T-cell (primary cell): Measurements from ENCODE around the gene MTARC1. TPM values are rescaled to one million over a fixed set of nuclear protein-coding genes. Genes with fewer than 3 reads are reported as not detected.

ENCODE experiments used
- ATAC-seq, 4 experiments: fragments of 200-7000 bp in 3 of 4; fragments of 150-1000 bp in 1 of 4; cut with Tn5 transposase; replicated peaks in 1 of 4; 1 replicate in 3 of 4; 2 replicates in 1 of 4; pipeline ENCODE4 v1.10.0; 2021; ENCODE audit warnings: moderate library complexity in 3 of 4, mild to moderate bottlenecking in 2 of 4, moderate number of reproducible peaks in 1 of 4
- CTCF ChIA-PET, 2 donors: fragments of 300-600 bp; sonication (Branson Sonifier 250); formaldehyde crosslinking; loops; one replicate each; lab custom pipeline; 2022; ENCODE audit warnings: antibody characterized with exemption in 2 of 2; lab: Charles Lee
- POLR2A ChIA-PET, 2 donors: fragments of 300-600 bp; sonication (Branson Sonifier 250); formaldehyde crosslinking; loops; one replicate each; lab custom pipeline; 2022; ENCODE audit warnings: antibody characterized with exemption in 2 of 2; lab: Charles Lee
- DNase-seq, 35 experiments: peaks; one replicate each; pipeline versions ENCODE4 v3.0.0 to v3.0.0-alpha.2; 2013 to 2023
- H3K27ac ChIP-seq: one replicate; pipeline ENCODE4 v1.5.1; 2013; ENCODE audit warnings: low read length
- H3K27me3 ChIP-seq, 2 experiments: replicated peaks in 1 of 2; 1 replicate in 1 of 2; 2 replicates in 1 of 2; pipeline versions ENCODE4 v1.6.1 to v1.7.0; 2013; ENCODE audit warnings: low read length in 1 of 2, mixed read lengths in 1 of 2; ENCODE audit not compliant: control insufficient read depth in 2 of 2, insufficient read depth in 2 of 2; ENCODE audit errors: extremely low read depth in 1 of 2
- H3K36me3 ChIP-seq, 2 donors: 1 replicate in 1 of 2; 2 replicates in 1 of 2; pipeline versions ENCODE4 v1.6.1 to v1.7.0; 2013; ENCODE audit warnings: low read length in 1 of 2; ENCODE audit not compliant: control insufficient read depth in 2 of 2, insufficient read depth in 1 of 2; ENCODE audit errors: extremely low read depth in 1 of 2
- H3K4me1 ChIP-seq, 2 experiments: 1 replicate in 1 of 2; 2 replicates in 1 of 2; pipeline versions ENCODE4 v1.6.1 to v1.7.0; 2013; ENCODE audit warnings: low read length in 2 of 2, mixed read lengths in 1 of 2; ENCODE audit not compliant: insufficient read depth in 2 of 2, control insufficient read depth in 1 of 2; ENCODE audit errors: extremely low read depth in 1 of 2
- H3K4me3 ChIP-seq, 2 donors: 1 replicate in 1 of 2; 2 replicates in 1 of 2; pipeline versions ENCODE4 v1.5.1 to v1.7.0; 2013; ENCODE audit warnings: mild to moderate bottlenecking in 2 of 2, low read length in 1 of 2, moderate library complexity in 1 of 2; ENCODE audit not compliant: control insufficient read depth in 1 of 2; ENCODE audit errors: extremely low read depth in 1 of 2
- H3K9me3 ChIP-seq: 2 replicates; pipeline ENCODE4 v1.7.0; 2013
- H3K27ac Mint-ChIP-seq, 2 donors: one replicate each; pipeline ENCODE4 v1.8.0; 2020 to 2021; ENCODE audit warnings: mild to moderate bottlenecking in 2 of 2, mixed read lengths in 2 of 2
- H3K27me3 Mint-ChIP-seq, 2 donors: one replicate each; pipeline ENCODE4 v1.8.0; 2021 to 2022; ENCODE audit warnings: mixed read lengths in 2 of 2
- H3K36me3 Mint-ChIP-seq: one replicate; pipeline ENCODE4 v1.8.0; 2021; ENCODE audit warnings: mixed read lengths
- H3K4me1 Mint-ChIP-seq, 3 donors: one replicate each; pipeline ENCODE4 v1.8.0; 2020 to 2022; ENCODE audit warnings: mixed read lengths in 3 of 3, mild to moderate bottlenecking in 1 of 3
- H3K4me3 Mint-ChIP-seq, 3 donors: one replicate each; pipeline ENCODE4 v1.8.0; 2020 to 2022; ENCODE audit warnings: mild to moderate bottlenecking in 3 of 3, mixed read lengths in 3 of 3, moderate library complexity in 3 of 3
- H3K9me3 Mint-ChIP-seq, 3 donors: one replicate each; pipeline ENCODE4 v1.8.0; 2020 to 2022; ENCODE audit warnings: mixed read lengths in 3 of 3
- WGBS: methylation state at CpG from one replicate; pipeline ENCODE4 v1.1.5; 2013; ENCODE audit warnings: missing lambda C conversion rate; ENCODE audit not compliant: insufficient coverage; 5-methylcytosine and 5-hydroxymethylcytosine counted together
- total RNA-seq, 35 experiments: library from RNA in 6 of 35; stranded (reverse) in 6 of 35; fragments of 120-200 nt in 1 of 35; gene quantifications; one replicate each; pipeline versions ENCODE4 v1.2.1 to v1.2.4 and lab custom pipeline; 2013 to 2026

Gene MTARC1
- total RNA-seq, 5 donors from 2014 or later (not counting 1 experiment from before 2014, with no cell fraction given), result 0.03 to 0.09 TPM; not detected in 3

- Mint-ChIP-seq H3K36me3 (no peaks in the 10 kb centered on the region), H3K27ac (no peak overlapping the region), H3K4me1 (no peaks in the 10 kb centered on the region), H3K9me3 (no peaks in the 10 kb centered on the region), H3K27me3 (peaks cover 5 to 23% of the 10 kb centered on the region in 2 donors), H3K4me3 (no peak overlapping the region)
- DNase-seq, result no peak
- Histone ChIP-seq H3K9me3 (no peaks in the 10 kb centered on the region), H3K4me3 (no peak overlapping the region), H3K36me3 (no peaks in the 10 kb centered on the region), H3K4me1 (no peaks in the 10 kb centered on the region), H3K27me3 (peaks cover 0 to 4% of the 10 kb centered on the region in 2 experiments), H3K27ac (no peak overlapping the region)
- no CpG with 5 or more reads among the region's 1 CpG for WGBS
- ChIA-PET POLR2A (interaction anchor here in 1 of 2 donors (0.5 kb wide), 1 partner anchor 1730 kb away, joined by 3 read pairs; no protein-coding TSS in a partner anchor), CTCF (interaction anchor here in 1 of 2 donors (0.5 kb wide), 1 partner anchor 31 kb away, joined by 4 read pairs; no protein-coding TSS in a partner anchor)
- no peak for ATAC-seq
These were observed 32.8 kb downstream of the MTARC1 start for GRCh38 chr1:220819467-220820026.

GRCh38 chr1:220824031-220824989 lies 37.6 kb downstream of the MTARC1 start:
- Histone ChIP-seq H3K27me3 (peaks cover 0 to 4% of the 10 kb centered on the region in 2 experiments), H3K4me1 (no peaks in the 10 kb centered on the region), H3K27ac (no peak overlapping the region), H3K4me3 (no peak overlapping the region), H3K9me3 (no peaks in the 10 kb centered on the region), H3K36me3 (no peaks in the 10 kb centered on the region)
- no peaks in the 10 kb centered on the region for H3K9me3 Mint-ChIP-seq
- no peaks in the 10 kb centered on the region for H3K36me3 Mint-ChIP-seq
- POLR2A ChIA-PET, result no interaction called here
- 95% methylated on average over 3 of the region's 9 CpGs for WGBS
- CTCF ChIA-PET, result no interaction called here
- no peaks in the 10 kb centered on the region for H3K4me1 Mint-ChIP-seq
- H3K4me3 Mint-ChIP-seq, result no peak overlapping the region
- peaks cover 21 to 25% of the 10 kb centered on the region in 2 donors for H3K27me3 Mint-ChIP-seq
- no peak overlapping the region for H3K27ac Mint-ChIP-seq
- ATAC-seq (no peak), DNase-seq (no peak)

DNA sequence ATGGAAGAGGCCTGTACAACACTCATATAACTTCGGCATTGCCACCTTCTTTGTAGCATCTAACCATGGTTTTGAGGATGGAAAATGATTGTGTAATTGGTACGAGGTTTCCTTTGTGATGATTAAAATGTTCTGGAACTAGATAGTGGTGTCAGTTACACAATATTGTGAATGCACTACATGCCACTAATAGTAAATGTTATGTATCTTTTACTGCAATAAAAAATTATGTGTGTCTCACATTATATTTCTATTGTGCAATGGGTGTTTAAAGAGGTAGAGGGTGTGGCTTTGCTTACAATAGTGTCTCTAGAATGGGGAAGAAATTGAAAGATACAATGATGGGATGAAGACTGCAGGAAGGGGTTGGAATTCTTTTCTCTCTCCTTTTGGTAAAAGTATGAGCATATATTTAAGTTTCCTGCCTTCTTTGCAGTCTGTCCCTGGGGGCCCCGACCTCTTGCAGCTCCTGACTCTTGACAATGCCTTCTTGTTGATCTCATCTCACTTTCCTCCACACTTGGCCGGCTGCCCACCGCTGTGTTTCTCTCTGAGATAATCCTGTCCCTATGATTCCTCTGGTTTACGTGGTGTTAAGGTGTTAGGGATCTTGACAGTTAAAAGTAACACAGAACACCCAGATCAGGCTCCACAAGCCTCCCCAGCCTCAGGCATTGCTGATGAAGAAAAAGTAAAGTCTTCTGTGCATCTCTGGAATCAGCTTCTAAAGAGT lies 39.3 kb downstream of the MTARC1 start:
- Mint-ChIP-seq H3K4me1 (no peaks in the 10 kb centered on the region), H3K27ac (no peak overlapping the region), H3K36me3 (no peaks in the 10 kb centered on the region), H3K4me3 (no peak overlapping the region), H3K9me3 (no peaks in the 10 kb centered on the region), H3K27me3 (peaks cover 21 to 27% of the 10 kb centered on the region in 2 donors)
- Histone ChIP-seq H3K27me3 (peaks cover 0 to 4% of the 10 kb centered on the region in 2 experiments), H3K36me3 (no peaks in the 10 kb centered on the region), H3K27ac (no peak overlapping the region), H3K9me3 (no peaks in the 10 kb centered on the region), H3K4me1 (no peaks in the 10 kb centered on the region), H3K4me3 (no peak overlapping the region)
- CTCF ChIA-PET, result no interaction called here
- POLR2A ChIA-PET, result no interaction called here
- DNase-seq (no peak), ATAC-seq (no peak)
- WGBS, result no CpG with 5 or more reads among the region's 6 CpGs

DNA sequence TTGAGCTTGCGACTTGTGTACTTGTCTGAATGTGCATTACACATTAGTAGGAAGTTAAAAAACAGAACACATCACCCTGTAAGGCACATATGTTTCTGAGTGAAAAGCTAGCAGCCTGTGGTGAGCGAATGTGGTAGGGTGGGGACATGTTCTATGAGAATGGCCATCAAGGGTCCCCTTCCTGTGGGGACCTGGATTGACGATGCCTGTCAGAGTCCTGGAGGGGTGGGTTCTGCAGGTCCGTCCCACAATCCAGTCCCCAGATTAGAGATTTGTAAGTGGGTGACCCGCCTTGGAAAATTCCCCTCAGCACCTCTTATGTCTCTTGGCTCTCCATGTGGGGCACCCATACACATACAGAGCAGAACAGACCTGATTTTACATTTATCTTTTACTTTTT lies 40.0 kb downstream of the MTARC1 start:
- ChIA-PET CTCF (no interaction called here), POLR2A (no interaction called here)
- no peaks in the 10 kb centered on the region for H3K4me1 ChIP-seq
- no peak overlapping the region for H3K27ac ChIP-seq
- 80% methylated on average over 2 of the region's 5 CpGs for WGBS
- Mint-ChIP-seq H3K36me3 (no peaks in the 10 kb centered on the region), H3K27ac (no peak overlapping the region), H3K4me3 (no peak overlapping the region), H3K27me3 (peaks cover 21 to 34% of the 10 kb centered on the region in 2 donors), H3K4me1 (no peaks in the 10 kb centered on the region), H3K9me3 (no peaks in the 10 kb centered on the region)
- no peaks in the 10 kb centered on the region for H3K9me3 ChIP-seq
- H3K36me3 ChIP-seq, result no peaks in the 10 kb centered on the region
- H3K4me3 ChIP-seq, result no peak overlapping the region
- DNase-seq (no peak), ATAC-seq (no peak)
- peaks cover 0 to 4% of the 10 kb centered on the region in 2 experiments for H3K27me3 ChIP-seq

GRCh38 chr1:220827445-220828178 lies 40.9 kb downstream of the MTARC1 start:
- Histone ChIP-seq H3K27ac (no peak overlapping the region), H3K36me3 (no peaks in the 10 kb centered on the region), H3K9me3 (no peaks in the 10 kb centered on the region), H3K27me3 (peaks cover 0 to 4% of the 10 kb centered on the region in 2 experiments), H3K4me1 (no peaks in the 10 kb centered on the region), H3K4me3 (no peak overlapping the region)
- Mint-ChIP-seq H3K4me3 (no peak overlapping the region), H3K27me3 (peaks cover 21 to 25% of the 10 kb centered on the region in 2 donors), H3K36me3 (no peaks in the 10 kb centered on the region), H3K9me3 (no peaks in the 10 kb centered on the region), H3K27ac (no peak overlapping the region), H3K4me1 (no peaks in the 10 kb centered on the region)
- POLR2A ChIA-PET, result no interaction called here
- no peak for ATAC-seq
- 83% methylated on average over 2 of the region's 4 CpGs for WGBS
- CTCF ChIA-PET, result no interaction called here
- no peak for DNase-seq

- ChIA-PET CTCF (no interaction called here), POLR2A (no interaction called here)
- Histone ChIP-seq H3K27me3 (peaks cover 0 to 4% of the 10 kb centered on the region in 2 experiments), H3K4me1 (no peaks in the 10 kb centered on the region), H3K27ac (no peak overlapping the region), H3K36me3 (no peaks in the 10 kb centered on the region), H3K9me3 (no peaks in the 10 kb centered on the region), H3K4me3 (no peak overlapping the region)
- no peak overlapping the region for H3K27ac Mint-ChIP-seq
- H3K9me3 Mint-ChIP-seq, result no peaks in the 10 kb centered on the region
- 94% methylated on average over 4 of the region's 4 CpGs for WGBS
- no peak overlapping the region for H3K4me3 Mint-ChIP-seq
- no peak for DNase-seq
- H3K27me3 Mint-ChIP-seq, result peaks cover 21 to 23% of the 10 kb centered on the region in 2 donors
- no peaks in the 10 kb centered on the region for H3K36me3 Mint-ChIP-seq
- no peaks in the 10 kb centered on the region for H3K4me1 Mint-ChIP-seq
- ATAC-seq, result no peak
These were observed 41.4 kb downstream of the MTARC1 start for GRCh38 chr1:220828179-220828490.
